K562 (cell line): ENCODE results near the gene HRG. TPM values are rescaled to one million over a fixed set of nuclear protein-coding genes. Genes with fewer than 3 reads are reported as not detected.

ENCODE experiments used
- BACH1 ChIP-seq: fragments of 200-800 bp; sonication (Bioruptor generic); IDR thresholded peaks from 2 replicates; pipeline ENCODE4 v1.6.1; 2016; ENCODE audit warnings: missing genetic modification characterization, missing compliant biosample characterization
- CTBP1 ChIP-seq: fragments of 450-650 bp; IDR thresholded peaks from 2 replicates; pipeline ENCODE4 v1.6.1; 2016; ENCODE audit warnings: borderline replicate concordance
- EWSR1 ChIP-seq: fragments of 450-650 bp; IDR thresholded peaks from 2 replicates; pipeline ENCODE4 v1.6.1; 2018; ENCODE audit warnings: borderline replicate concordance, mild to moderate bottlenecking, low read depth, moderate library complexity; ENCODE audit not compliant: partially characterized antibody
- IFI16 ChIP-seq: fragments of 250-450 bp; sonication (Bioruptor Pico); IDR thresholded peaks from 2 replicates; pipeline ENCODE4 v2.1.2; 2022; ENCODE audit warnings: mild to moderate bottlenecking, inconsistent platforms
- L3MBTL2 ChIP-seq: fragments of 450-650 bp; IDR thresholded peaks from 2 replicates; pipeline ENCODE4 v1.6.1; 2016; ENCODE audit warnings: mild to moderate bottlenecking, moderate library complexity
- MAFF ChIP-seq: IDR thresholded peaks from 2 replicates; pipeline ENCODE4 v1.6.1; 2012; ENCODE audit warnings: low read length, improper control_type of control experiment
- MAFG ChIP-seq: fragments of 450-650 bp; conservative IDR thresholded peaks from 2 replicates; pipeline ENCODE4 v1.6.1; 2016; ENCODE audit warnings: missing genetic modification characterization, missing compliant biosample characterization
- NFE2L1 ChIP-seq: fragments of 450-650 bp; IDR thresholded peaks from 2 replicates; pipeline ENCODE4 v1.6.1; 2016; ENCODE audit warnings: missing genetic modification characterization, low read depth, mild to moderate bottlenecking, missing compliant biosample characterization, moderate library complexity, borderline replicate concordance
- NFRKB ChIP-seq: fragments of 450-650 bp; IDR thresholded peaks from 2 replicates; pipeline ENCODE4 v1.6.1; 2016; ENCODE audit warnings: low read depth
- RAD21 ChIP-seq, 2 experiments: fragments of 250-450 bp in 1 of 2; fragments of 450-650 bp in 1 of 2; sonication (Bioruptor Pico) in 1 of 2; formaldehyde crosslinking in 1 of 2; IDR thresholded peaks in 1 of 2; conservative IDR thresholded peaks in 1 of 2; 2 replicates each; pipeline versions ENCODE4 v1.4.0 to v1.8.0; 2020 to 2022; ENCODE audit warnings: mild to moderate bottlenecking in 2 of 2, moderate library complexity in 1 of 2
- SRSF7 ChIP-seq: fragments of 200-400 bp; formaldehyde crosslinking; optimal IDR thresholded peaks from 2 replicates; pipeline ENCODE3; 2017; ENCODE audit warnings: mild to moderate bottlenecking, low read depth, low read length
- SRSF9 ChIP-seq: fragments of 200-400 bp; formaldehyde crosslinking; IDR thresholded peaks from 2 replicates; pipeline ENCODE4 v1.6.1; 2017; ENCODE audit warnings: low read depth, low read length, borderline replicate concordance
- STAT5B ChIP-seq: fragments of 250-450 bp; sonication (Bioruptor Pico); IDR thresholded peaks from 2 replicates; pipeline ENCODE4 v1.8.0; 2021; ENCODE audit warnings: mild to moderate bottlenecking, inconsistent platforms
- TAF15 ChIP-seq: fragments of 200-400 bp; formaldehyde crosslinking; IDR thresholded peaks from 2 replicates; pipeline ENCODE4 v1.6.1; 2017; ENCODE audit warnings: mild to moderate bottlenecking, low read depth, low read length, moderate library complexity
- TSC22D4 ChIP-seq: fragments of 450-650 bp; IDR thresholded peaks from 2 replicates; pipeline ENCODE4 v1.6.1; 2016; ENCODE audit warnings: missing genetic modification characterization, missing biosample characterization, control low read depth
- ZFPM2 ChIP-seq: fragments of 250-450 bp; sonication (Bioruptor Pico); IDR thresholded peaks from 2 replicates; pipeline ENCODE4 v1.5.1; 2022; ENCODE audit warnings: mild to moderate bottlenecking
- ZNF12 ChIP-seq: sonication (generic); formaldehyde crosslinking; IDR thresholded peaks from 2 replicates; pipeline ENCODE4 v1.4.0; 2020; ENCODE audit warnings: mild to moderate bottlenecking, missing genetic modification reagents
- ZNF121 ChIP-seq: sonication (generic); formaldehyde crosslinking; conservative IDR thresholded peaks from 2 replicates; pipeline ENCODE4 v1.8.0; 2022; ENCODE audit warnings: missing genetic modification reagents
- ZNF224 ChIP-seq: sonication (generic); formaldehyde crosslinking; IDR thresholded peaks from 2 replicates; pipeline ENCODE4 v1.8.0; 2022; ENCODE audit warnings: mild to moderate bottlenecking, missing genetic modification reagents
- ZNF316 ChIP-seq: fragments of 450-650 bp; IDR thresholded peaks from 2 replicates; pipeline ENCODE4 v1.6.1; 2016
- ZNF354B ChIP-seq: fragments of 250-450 bp; sonication (Bioruptor Pico); IDR thresholded peaks from 2 replicates; pipeline ENCODE4 v1.4.0; 2020
- ZNF699 ChIP-seq: fragments of 250-450 bp; sonication (Bioruptor Pico); IDR thresholded peaks from 2 replicates; pipeline ENCODE4 v1.8.0; 2021; ENCODE audit warnings: mild to moderate bottlenecking, moderate library complexity; ENCODE audit not compliant: insufficient replicate concordance
- polyA plus RNA-seq, 8 experiments: library from polyadenylated mRNA; depleted of rRNA in 4 of 8; stranded (reverse) in 5 of 8; unstranded in 3 of 8; fragments of >200 nt; fragmentation: Nextera tagmentation in 2 of 8; fragmentation: Illumina TruSeq in 1 of 8; extraction: Ambion mirVana in 2 of 8; extraction: Trizol in 1 of 8; gene quantifications; 2 replicates each; pipeline versions ENCODE4 v1.2.1 to v1.2.3, GENCODE V29; 2011 to 2014; ENCODE audit warnings: inconsistent platforms in 1 of 8, missing spikeins in 1 of 8
- total RNA-seq, 7 experiments: library from RNA; depleted of rRNA in 6 of 7; stranded (reverse); fragments of >200 nt in 6 of 7; fragmentation: Illumina TruSeq in 2 of 7; extraction: Trizol in 2 of 7; gene quantifications; 2 replicates each; pipeline versions ENCODE4 v1.2.1 to v1.2.3, GENCODE V29; 2011 to 2021; ENCODE audit warnings: low replicate concordance in 1 of 7
- TF ChIP-seq, protein P1 (sequence below): fragments of 250-450 bp; sonication (Bioruptor Pico); IDR thresholded peaks from 2 replicates; pipeline ENCODE4 v1.8.0; 2022; ENCODE audit warnings: inconsistent platforms
- TF ChIP-seq, protein P2 (sequence below), 2 experiments: fragments of 450-650 bp in 1 of 2; sonication (generic) in 1 of 2; formaldehyde crosslinking in 1 of 2; IDR thresholded peaks in 1 of 2; conservative IDR thresholded peaks in 1 of 2; 2 replicates each; pipeline versions ENCODE4 v1.6.1 to v1.8.1; 2016 to 2023; ENCODE audit warnings: mild to moderate bottlenecking in 2 of 2, moderate library complexity in 2 of 2, inconsistent platforms in 1 of 2, missing genetic modification reagents in 1 of 2
- TF ChIP-seq, protein P3 (sequence below), 2 experiments: fragments of 450-650 bp in 1 of 2; sonication (generic) in 1 of 2; formaldehyde crosslinking; conservative IDR thresholded peaks; 2 replicates each; pipeline versions ENCODE4 v1.4.0 to v1.8.1; 2020 to 2022; ENCODE audit warnings: mild to moderate bottlenecking in 1 of 2, missing genetic modification reagents in 1 of 2

The HRG gene
- total and polyA plus RNA-seq, 9 of the 15 experiments (the other 6 are each of a cell fraction or from before 2014, with no cell fraction given), result not detected

DNA sequence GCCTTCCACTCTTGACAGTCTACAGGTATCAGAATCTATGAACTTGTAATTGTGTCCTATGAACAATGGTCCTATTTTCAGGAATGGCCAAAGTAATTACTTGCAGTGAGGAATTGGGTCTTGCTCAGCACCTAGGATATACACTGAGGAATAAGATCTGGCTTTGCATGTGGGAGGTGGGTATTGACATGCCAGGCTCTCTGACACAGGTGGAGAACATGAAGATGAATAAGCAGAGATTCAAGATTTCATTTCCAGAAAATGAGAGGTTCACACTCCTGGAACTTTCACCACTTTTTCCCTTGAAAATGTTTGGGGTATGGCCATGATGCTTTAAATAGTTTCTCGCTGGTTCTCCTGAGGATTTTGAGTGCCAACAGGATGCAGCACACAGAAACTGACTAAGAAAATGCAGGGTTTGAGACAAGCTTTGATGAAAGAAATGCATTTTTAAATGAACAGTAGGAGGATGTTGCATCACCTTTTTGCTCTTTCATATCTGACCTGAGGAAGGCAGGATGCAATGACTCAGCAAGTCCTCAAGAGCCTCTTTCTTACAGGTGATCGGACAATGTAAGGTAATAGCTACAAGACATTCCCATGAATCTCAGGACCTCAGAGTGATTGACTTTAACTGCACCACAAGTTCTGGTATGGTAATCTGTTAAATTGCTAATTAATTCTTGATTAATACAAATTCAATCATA lies 3.7 kb downstream of the HRG start (continued):
- no peak for TF ChIP-seq SRSF7
- no peak for TF ChIP-seq ZNF121
- peak; percentile 45; the same call in 1 of the 2 replicates for TF ChIP-seq NFE2L1 (tag)
- TF ChIP-seq STAT5B (CRISPR knock-in tag), result no peak
- TF ChIP-seq, protein P1, sequence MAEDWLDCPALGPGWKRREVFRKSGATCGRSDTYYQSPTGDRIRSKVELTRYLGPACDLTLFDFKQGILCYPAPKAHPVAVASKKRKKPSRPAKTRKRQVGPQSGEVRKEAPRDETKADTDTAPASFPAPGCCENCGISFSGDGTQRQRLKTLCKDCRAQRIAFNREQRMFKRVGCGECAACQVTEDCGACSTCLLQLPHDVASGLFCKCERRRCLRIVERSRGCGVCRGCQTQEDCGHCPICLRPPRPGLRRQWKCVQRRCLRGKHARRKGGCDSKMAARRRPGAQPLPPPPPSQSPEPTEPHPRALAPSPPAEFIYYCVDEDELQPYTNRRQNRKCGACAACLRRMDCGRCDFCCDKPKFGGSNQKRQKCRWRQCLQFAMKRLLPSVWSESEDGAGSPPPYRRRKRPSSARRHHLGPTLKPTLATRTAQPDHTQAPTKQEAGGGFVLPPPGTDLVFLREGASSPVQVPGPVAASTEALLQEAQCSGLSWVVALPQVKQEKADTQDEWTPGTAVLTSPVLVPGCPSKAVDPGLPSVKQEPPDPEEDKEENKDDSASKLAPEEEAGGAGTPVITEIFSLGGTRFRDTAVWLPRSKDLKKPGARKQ, result no peak
- TF ChIP-seq ZNF224 (CRISPR knock-in tag), result no peak
- TF ChIP-seq MAFF, result peak; percentile 54
- TF ChIP-seq L3MBTL2, result no peak
- no peak for TF ChIP-seq ZNF12
- no peak for TF ChIP-seq ZFPM2
- no peak for TF ChIP-seq TAF15
- TF ChIP-seq, protein P2, sequence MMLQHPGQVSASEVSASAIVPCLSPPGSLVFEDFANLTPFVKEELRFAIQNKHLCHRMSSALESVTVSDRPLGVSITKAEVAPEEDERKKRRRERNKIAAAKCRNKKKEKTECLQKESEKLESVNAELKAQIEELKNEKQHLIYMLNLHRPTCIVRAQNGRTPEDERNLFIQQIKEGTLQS (IDR thresholded peaks at IDR 0.05), result peak; percentile 92
- TF ChIP-seq, protein P2 (CRISPR knock-in tag; conservative IDR thresholded peaks at IDR 0.05), result no peak
- no peak for TF ChIP-seq ZNF354B (CRISPR knock-in tag)
- no peak for TF ChIP-seq TSC22D4
- TF ChIP-seq IFI16 (CRISPR knock-in tag), result no peak
- peak; percentile 73 for TF ChIP-seq ZNF316
- TF ChIP-seq ZNF699, result no peak
- no peak for TF ChIP-seq NFRKB
- TF ChIP-seq, protein P3, sequence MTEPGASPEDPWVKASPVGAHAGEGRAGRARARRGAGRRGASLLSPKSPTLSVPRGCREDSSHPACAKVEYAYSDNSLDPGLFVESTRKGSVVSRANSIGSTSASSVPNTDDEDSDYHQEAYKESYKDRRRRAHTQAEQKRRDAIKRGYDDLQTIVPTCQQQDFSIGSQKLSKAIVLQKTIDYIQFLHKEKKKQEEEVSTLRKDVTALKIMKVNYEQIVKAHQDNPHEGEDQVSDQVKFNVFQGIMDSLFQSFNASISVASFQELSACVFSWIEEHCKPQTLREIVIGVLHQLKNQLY (CRISPR knock-in tag; conservative IDR thresholded peaks at IDR 0.05), result no peak
- peak; percentile 39; the same call in 1 of the 2 replicates for TF ChIP-seq CTBP1
- TF ChIP-seq RAD21 (CRISPR knock-in tag; conservative IDR thresholded peaks at IDR 0.05 in 1 of 2, IDR thresholded peaks at IDR 0.05 in 1 of 2), result no peak
- TF ChIP-seq SRSF9, result no peak
- TF ChIP-seq BACH1 (tag), result peak; percentile 38; the same call in 1 of the 2 replicates
- peak; percentile 73 for TF ChIP-seq MAFG (tag)
- TF ChIP-seq EWSR1, result no peak
